Spleen (tissue), 11 donors: ENCODE results near the gene AGRN. TPM values are rescaled to one million over a fixed set of nuclear protein-coding genes. Genes with fewer than 3 reads are reported as not detected.

ENCODE experiments used
- DNase-seq: peaks from one replicate; pipeline ENCODE4 v3.0.0-alpha.2; 2020
- H3K27ac ChIP-seq, 8 donors: fragments of 200-600 bp; sonication (generic) in 7 of 8; 1 replicate in 4 of 8; 2 replicates in 4 of 8; pipeline versions ENCODE4 v1.5.0 to v1.8.0; 2016 to 2021; ENCODE audit warnings: inconsistent platforms in 4 of 8, mild to moderate bottlenecking in 4 of 8, moderate library complexity in 1 of 8
- H3K27me3 ChIP-seq, 7 donors: fragments of 200-600 bp; sonication (generic) in 6 of 7; replicated peaks in 1 of 7; 1 replicate in 4 of 7; 2 replicates in 3 of 7; pipeline versions ENCODE4 v1.5.0 to v1.8.0; 2016 to 2021; ENCODE audit warnings: inconsistent platforms in 3 of 7, mild to moderate bottlenecking in 1 of 7
- H3K36me3 ChIP-seq, 6 donors: fragments of 200-600 bp; sonication (generic) in 5 of 6; 1 replicate in 4 of 6; 2 replicates in 2 of 6; pipeline versions ENCODE4 v1.5.0 to v1.8.0; 2016 to 2021; ENCODE audit warnings: inconsistent platforms in 2 of 6
- H3K4me1 ChIP-seq, 6 donors: fragments of 200-600 bp; sonication (generic) in 5 of 6; 1 replicate in 3 of 6; 2 replicates in 3 of 6; pipeline versions ENCODE4 v1.5.0 to v1.8.0; 2016 to 2021; ENCODE audit warnings: inconsistent platforms in 3 of 6
- H3K4me3 ChIP-seq, 8 donors: fragments of 200-600 bp; sonication (generic) in 7 of 8; 1 replicate in 4 of 8; 2 replicates in 4 of 8; pipeline versions ENCODE4 v1.5.0 to v1.8.0; 2016 to 2021; ENCODE audit warnings: inconsistent platforms in 4 of 8, mild to moderate bottlenecking in 4 of 8, moderate library complexity in 2 of 8
- H3K9me3 ChIP-seq, 8 donors: fragments of 200-600 bp; sonication (generic) in 7 of 8; 1 replicate in 4 of 8; 2 replicates in 4 of 8; pipeline versions ENCODE4 v1.5.0 to v1.8.0; 2016 to 2021; ENCODE audit warnings: inconsistent platforms in 4 of 8
- CTCF ChIP-seq, 11 experiments: fragments of 200-600 bp in 7 of 11; fragments of 450-650 bp in 4 of 11; sonication (generic) in 4 of 11; IDR thresholded peaks in 8 of 11; conservative IDR thresholded peaks in 3 of 11; 1 replicate in 7 of 11; 2 replicates in 4 of 11; pipeline versions ENCODE4 v1.4.0 to v1.8.0; 2016 to 2021; ENCODE audit warnings: antibody characterized with exemption in 11 of 11, inconsistent platforms in 4 of 11, mild to moderate bottlenecking in 1 of 11
- POLR2A ChIP-seq, 3 donors: fragments of 450-650 bp; IDR thresholded peaks; one replicate each; pipeline ENCODE4 v1.5.1; 2017; ENCODE audit warnings: antibody characterized with exemption in 3 of 3, mild to moderate bottlenecking in 1 of 3
- POLR2AphosphoS5 ChIP-seq, 3 donors: sonication (generic); formaldehyde crosslinking; IDR thresholded peaks; one replicate each; pipeline ENCODE4 v1.5.1; 2017; ENCODE audit warnings: antibody characterized with exemption in 3 of 3
- WGBS, 5 donors: extraction: QIAGEN DNeasy Blood & Tissue Kit in 3 of 5; methylation state at CpG; one replicate each; pipeline versions ENCODE4 v1.1.5 to v1.1.7; 2013 to 2018; 5-methylcytosine and 5-hydroxymethylcytosine counted together
- intact Hi-C: fragments of 100-400 bp; cut with DNase I; formaldehyde crosslinking; loops from one replicate; pipeline ENCODE4 v1.15.0; 2023; ENCODE audit warnings: low total_unique reads
- polyA plus RNA-seq, 3 donors: library from polyadenylated mRNA; stranded (reverse); fragments of 200-250 nt; gene quantifications; one replicate each; pipeline ENCODE4 v1.2.1, GENCODE V29; 2013
- total RNA-seq, 7 donors: library from RNA; depleted of rRNA in 3 of 7; stranded (reverse); fragments of >200 nt in 3 of 7; fragmentation: NEBNext Ultra II Directional in 4 of 7; extraction: Animal tissue kit (Norgen Biotek cat#: 25700) in 4 of 7; gene quantifications; one replicate each; pipeline versions ENCODE4 v1.1.0 to v1.2.1, GENCODE V29; 2016 to 2021
- donor health status: healthy with polysubstance abuse.
- donor health status: DM: no; HTN: no; CAD: no; lungs with moderate emphysema.
- donor health status: DM: no; HTN: no; CAD: no.
- donor health status: Bipolar disorder and iron deficiency.
- donor health status: healthy.
- donor health status: DM: no; HTN: no; CAD: no.
- donor health status: DM: yes; HTN: yes; CAD: no.

AGRN gene
- total and polyA plus RNA-seq, 10 donors, result 4.6 to 27.2 (median 14.5) TPM

GRCh38 chr1:1041092-1041523 lies 21.2 kb downstream of the AGRN start:
- TF ChIP-seq POLR2A (IDR thresholded peaks at IDR 0.05) (no peak), CTCF (IDR thresholded peaks at IDR 0.05 in 8 of 11, conservative IDR thresholded peaks at IDR 0.05 in 3 of 11) (no peak), POLR2AphosphoS5 (IDR thresholded peaks at IDR 0.05) (no peak)
- H3K4me3 ChIP-seq, result peak overlapping the region in 1 of 8 donors; percentile 67
- peaks cover 0 to 46% (median 16%) of the 10 kb centered on the region in 7 donors for H3K27me3 ChIP-seq
- intact Hi-C loops, result no loop called here
- DNase-seq, result no peak
- H3K9me3 ChIP-seq, result peaks cover 0 to 3% (median 0%) of the 10 kb centered on the region in 8 donors
- peaks cover 13 to 29% (median 22%) of the 10 kb centered on the region in 6 donors for H3K4me1 ChIP-seq
- H3K36me3 ChIP-seq, result peaks cover 0 to 20% (median 0%) of the 10 kb centered on the region in 6 donors
- H3K27ac ChIP-seq, result no peak overlapping the region
- 64 to 83% (median 68%) methylated on average over 36 to 55 of the region's 60 CpGs for WGBS, 5 donors

- peaks cover 0 to 3% (median 0%) of the 10 kb centered on the region in 8 donors for H3K9me3 ChIP-seq
- TF ChIP-seq CTCF (IDR thresholded peaks at IDR 0.05 in 8 of 11, conservative IDR thresholded peaks at IDR 0.05 in 3 of 11), result no peak
- TF ChIP-seq POLR2A (IDR thresholded peaks at IDR 0.05), result no peak
- no peak for TF ChIP-seq POLR2AphosphoS5 (IDR thresholded peaks at IDR 0.05)
- peaks cover 0 to 38% (median 16%) of the 10 kb centered on the region in 7 donors for H3K27me3 ChIP-seq
- peaks cover 0 to 27% (median 0%) of the 10 kb centered on the region in 6 donors for H3K36me3 ChIP-seq
- 90 to 97% (median 94%) methylated on average over 13 to 25 of the region's 25 CpGs for WGBS, 5 donors
- no peak overlapping the region for H3K27ac ChIP-seq
- intact Hi-C loops, result no loop called here
- H3K4me3 ChIP-seq, result no peak overlapping the region
- DNase-seq, result no peak
- peaks cover 13 to 29% (median 22%) of the 10 kb centered on the region in 6 donors for H3K4me1 ChIP-seq
Observed at GRCh38 chr1:1041873-1042272, 22.0 kb downstream of the AGRN start.

- Histone ChIP-seq H3K4me1 (peaks cover 13 to 29% (median 22%) of the 10 kb centered on the region in 6 donors), H3K27me3 (peaks cover 0 to 31% (median 16%) of the 10 kb centered on the region in 7 donors), H3K9me3 (peaks cover 0 to 3% (median 0%) of the 10 kb centered on the region in 8 donors), H3K27ac (no peak overlapping the region), H3K36me3 (peaks cover 0 to 37% (median 0%) of the 10 kb centered on the region in 6 donors), H3K4me3 (no peak overlapping the region)
- intact Hi-C loops, result no loop called here
- WGBS, 5 donors, result 83 to 92% (median 86%) methylated on average over 8 to 10 of the region's 10 CpGs
- DNase-seq, result no peak
- TF ChIP-seq POLR2A (IDR thresholded peaks at IDR 0.05), result no peak
Observed at GRCh38 chr1:1042835-1043234, 22.9 kb downstream of the AGRN start.

GRCh38 chr1:1043411-1043810 lies 23.5 kb downstream of the AGRN start:
- Histone ChIP-seq H3K36me3 (peaks cover 0 to 39% (median 0%) of the 10 kb centered on the region in 6 donors), H3K4me1 (peaks cover 13 to 23% (median 21%) of the 10 kb centered on the region in 6 donors), H3K4me3 (no peak overlapping the region), H3K27me3 (peaks cover 0 to 27% (median 16%) of the 10 kb centered on the region in 7 donors), H3K27ac (no peak overlapping the region), H3K9me3 (peaks cover 0 to 3% (median 0%) of the 10 kb centered on the region in 8 donors)
- 94 to 96% (median 95%) methylated on average over 24 to 27 of the region's 27 CpGs for WGBS, 5 donors
- no peak for DNase-seq
- intact Hi-C loops, result no loop called here
- TF ChIP-seq CTCF (IDR thresholded peaks at IDR 0.05 in 8 of 11, conservative IDR thresholded peaks at IDR 0.05 in 3 of 11), result no peak
- no peak for TF ChIP-seq POLR2A (IDR thresholded peaks at IDR 0.05)
- no peak for TF ChIP-seq POLR2AphosphoS5 (IDR thresholded peaks at IDR 0.05)
